Measurements from ENCODE around the gene NHEJ1. TPM values are rescaled to one million over a fixed set of nuclear protein-coding genes. Genes with fewer than 3 reads are reported as not detected.

Gene NHEJ1
- total and polyA plus RNA-seq, 2 donors (not counting 1 experiment from before 2014, with no cell fraction given): 22.1 to 24.8 TPM

GRCh38 chr2:219175486-219175885 is 14.9 kb upstream of the NHEJ1 start:
- Histone ChIP-seq H3K9ac (ENCODE audit: insufficient read depth, low read length) (no peak overlapping the region), H2AFZ (ENCODE audit: low read length) (no peak overlapping the region), H4K20me1 (ENCODE audit: control insufficient read depth, extremely low read depth, insufficient read depth, low read length) (no peaks in the 10 kb centered on the region), H3K4me3 (replicated peaks in 1 of 4; ENCODE audit: control extremely low read depth in 1 of 4, insufficient read depth in 1 of 4, low read depth in 3 of 4, low read length in 4 of 4) (peak overlapping the region; percentile 70 to 93 (median 78)), H3K27me3 (ENCODE audit: control insufficient read depth, insufficient read depth, low read length) (no peaks in the 10 kb centered on the region), H3K4me2 (ENCODE audit: extremely low read depth, insufficient read depth, low read length) (peak overlapping the region; percentile 97), H3K9me3 (ENCODE audit: control insufficient read depth, insufficient read depth, low read depth, low read length) (no peaks in the 10 kb centered on the region), H3K79me2 (ENCODE audit: control insufficient read depth, insufficient read depth, low read length) (peaks cover 23% of the 10 kb centered on the region), H3K27ac (ENCODE audit: insufficient read depth, low read length) (no peak overlapping the region), H3K36me3 (ENCODE audit: control insufficient read depth, insufficient read depth, low read length) (peaks cover 13% of the 10 kb centered on the region), H3K4me1 (ENCODE audit: control insufficient read depth, extremely low read depth, insufficient read depth, low read length) (peaks cover 12% of the 10 kb centered on the region)
- no peak for DNase-seq (ENCODE audit: low read depth in 2 of 2)
- TF ChIP-seq EZH2 (IDR thresholded peaks at IDR 0.05; ENCODE audit: low read length, missing control alignments) (no peak), CTCF (conservative IDR thresholded peaks at IDR 0.05 in 1 of 2, IDR thresholded peaks at IDR 0.05 in 1 of 2; ENCODE audit: low read depth in 1 of 2, low read length in 2 of 2) (no peak)

- H3K4me3 ChIP-seq (replicated peaks in 1 of 4; ENCODE audit: control extremely low read depth in 1 of 4, insufficient read depth in 1 of 4, low read depth in 3 of 4, low read length in 4 of 4): no peak overlapping the region
- peaks cover 12% of the 10 kb centered on the region for H3K4me1 ChIP-seq (ENCODE audit: control insufficient read depth, extremely low read depth, insufficient read depth, low read length)
- H3K79me2 ChIP-seq (ENCODE audit: control insufficient read depth, insufficient read depth, low read length): peaks cover 23% of the 10 kb centered on the region
- TF ChIP-seq CTCF (conservative IDR thresholded peaks at IDR 0.05 in 1 of 2, IDR thresholded peaks at IDR 0.05 in 1 of 2; ENCODE audit: low read depth in 1 of 2, low read length in 2 of 2): no peak
- TF ChIP-seq EZH2 (IDR thresholded peaks at IDR 0.05; ENCODE audit: low read length, missing control alignments): no peak
- no peaks in the 10 kb centered on the region for H3K27me3 ChIP-seq (ENCODE audit: control insufficient read depth, insufficient read depth, low read length)
- H3K4me2 ChIP-seq (ENCODE audit: extremely low read depth, insufficient read depth, low read length): no peak overlapping the region
- H3K9me3 ChIP-seq (ENCODE audit: control insufficient read depth, insufficient read depth, low read depth, low read length): no peaks in the 10 kb centered on the region
- no peak overlapping the region for H3K9ac ChIP-seq (ENCODE audit: insufficient read depth, low read length)
- no peak overlapping the region for H2AFZ ChIP-seq (ENCODE audit: low read length)
- H3K36me3 ChIP-seq (ENCODE audit: control insufficient read depth, insufficient read depth, low read length): peaks cover 13% of the 10 kb centered on the region
- DNase-seq (ENCODE audit: low read depth in 2 of 2): no peak
- H3K27ac ChIP-seq (ENCODE audit: insufficient read depth, low read length): no peak overlapping the region
- no peaks in the 10 kb centered on the region for H4K20me1 ChIP-seq (ENCODE audit: control insufficient read depth, extremely low read depth, insufficient read depth, low read length)
These were observed 14.2 kb upstream of the NHEJ1 start for GRCh38 chr2:219174801-219175200.

GRCh38 chr2:219174146-219174545 is 13.5 kb upstream of the NHEJ1 start:
- no peak for DNase-seq (ENCODE audit: low read depth in 2 of 2)
- H3K4me1 ChIP-seq (ENCODE audit: control insufficient read depth, extremely low read depth, insufficient read depth, low read length): peaks cover 9% of the 10 kb centered on the region
- no peak overlapping the region for H3K9ac ChIP-seq (ENCODE audit: insufficient read depth, low read length)
- TF ChIP-seq CTCF (conservative IDR thresholded peaks at IDR 0.05 in 1 of 2, IDR thresholded peaks at IDR 0.05 in 1 of 2; ENCODE audit: low read depth in 1 of 2, low read length in 2 of 2) (no peak), EZH2 (IDR thresholded peaks at IDR 0.05; ENCODE audit: low read length, missing control alignments) (no peak)
- H2AFZ ChIP-seq (ENCODE audit: low read length): no peak overlapping the region
- peaks cover 13% of the 10 kb centered on the region for H3K36me3 ChIP-seq (ENCODE audit: control insufficient read depth, insufficient read depth, low read length)
- no peaks in the 10 kb centered on the region for H3K9me3 ChIP-seq (ENCODE audit: control insufficient read depth, insufficient read depth, low read depth, low read length)
- no peaks in the 10 kb centered on the region for H3K27me3 ChIP-seq (ENCODE audit: control insufficient read depth, insufficient read depth, low read length)
- H3K27ac ChIP-seq (ENCODE audit: insufficient read depth, low read length): no peak overlapping the region
- no peaks in the 10 kb centered on the region for H4K20me1 ChIP-seq (ENCODE audit: control insufficient read depth, extremely low read depth, insufficient read depth, low read length)
- no peak overlapping the region for H3K4me3 ChIP-seq (replicated peaks in 1 of 4; ENCODE audit: control extremely low read depth in 1 of 4, insufficient read depth in 1 of 4, low read depth in 3 of 4, low read length in 4 of 4)
- H3K4me2 ChIP-seq (ENCODE audit: extremely low read depth, insufficient read depth, low read length): no peak overlapping the region
- H3K79me2 ChIP-seq (ENCODE audit: control insufficient read depth, insufficient read depth, low read length): peaks cover 17% of the 10 kb centered on the region

Data from fibroblast of lung (primary cell).